ENCODE data around the gene CYP26C1.

DNA sequence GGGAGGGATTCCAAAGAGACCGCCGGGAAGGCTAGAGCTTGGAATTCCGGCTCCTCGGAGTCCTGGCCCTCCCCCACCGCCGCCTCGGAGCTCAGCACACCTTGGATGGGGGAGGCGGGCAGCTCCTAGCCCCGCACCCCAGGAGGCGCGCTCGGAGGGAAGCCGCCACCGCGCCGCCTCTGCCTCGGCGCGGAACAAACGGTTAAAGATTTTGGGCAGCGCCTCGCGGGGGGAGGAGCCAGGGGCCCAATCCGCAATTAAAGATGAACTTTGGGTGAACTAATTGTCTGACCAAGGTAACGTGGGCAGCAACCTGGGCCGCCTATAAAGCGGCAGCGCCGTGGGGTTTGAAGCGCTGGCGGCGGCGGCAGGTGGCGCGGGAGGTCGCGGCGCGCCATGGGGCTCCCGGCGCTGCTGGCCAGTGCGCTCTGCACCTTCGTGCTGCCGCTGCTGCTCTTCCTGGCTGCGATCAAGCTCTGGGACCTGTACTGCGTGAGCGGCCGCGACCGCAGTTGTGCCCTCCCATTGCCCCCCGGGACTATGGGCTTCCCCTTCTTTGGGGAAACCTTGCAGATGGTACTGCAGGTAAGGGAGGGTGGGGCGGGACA lies 13.0 kb downstream of the CYP26C1 start, which contains the start of gene CYP26A1:
- TF ChIP-seq, protein P1, sequence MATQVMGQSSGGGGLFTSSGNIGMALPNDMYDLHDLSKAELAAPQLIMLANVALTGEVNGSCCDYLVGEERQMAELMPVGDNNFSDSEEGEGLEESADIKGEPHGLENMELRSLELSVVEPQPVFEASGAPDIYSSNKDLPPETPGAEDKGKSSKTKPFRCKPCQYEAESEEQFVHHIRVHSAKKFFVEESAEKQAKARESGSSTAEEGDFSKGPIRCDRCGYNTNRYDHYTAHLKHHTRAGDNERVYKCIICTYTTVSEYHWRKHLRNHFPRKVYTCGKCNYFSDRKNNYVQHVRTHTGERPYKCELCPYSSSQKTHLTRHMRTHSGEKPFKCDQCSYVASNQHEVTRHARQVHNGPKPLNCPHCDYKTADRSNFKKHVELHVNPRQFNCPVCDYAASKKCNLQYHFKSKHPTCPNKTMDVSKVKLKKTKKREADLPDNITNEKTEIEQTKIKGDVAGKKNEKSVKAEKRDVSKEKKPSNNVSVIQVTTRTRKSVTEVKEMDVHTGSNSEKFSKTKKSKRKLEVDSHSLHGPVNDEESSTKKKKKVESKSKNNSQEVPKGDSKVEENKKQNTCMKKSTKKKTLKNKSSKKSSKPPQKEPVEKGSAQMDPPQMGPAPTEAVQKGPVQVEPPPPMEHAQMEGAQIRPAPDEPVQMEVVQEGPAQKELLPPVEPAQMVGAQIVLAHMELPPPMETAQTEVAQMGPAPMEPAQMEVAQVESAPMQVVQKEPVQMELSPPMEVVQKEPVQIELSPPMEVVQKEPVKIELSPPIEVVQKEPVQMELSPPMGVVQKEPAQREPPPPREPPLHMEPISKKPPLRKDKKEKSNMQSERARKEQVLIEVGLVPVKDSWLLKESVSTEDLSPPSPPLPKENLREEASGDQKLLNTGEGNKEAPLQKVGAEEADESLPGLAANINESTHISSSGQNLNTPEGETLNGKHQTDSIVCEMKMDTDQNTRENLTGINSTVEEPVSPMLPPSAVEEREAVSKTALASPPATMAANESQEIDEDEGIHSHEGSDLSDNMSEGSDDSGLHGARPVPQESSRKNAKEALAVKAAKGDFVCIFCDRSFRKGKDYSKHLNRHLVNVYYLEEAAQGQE (IDR thresholded peaks at IDR 0.05; ENCODE audit: borderline replicate concordance), result no peak
- TF ChIP-seq SMC3 (conservative IDR thresholded peaks at IDR 0.05; ENCODE audit: poor library complexity) (no peak), CTCF (IDR thresholded peaks at IDR 0.05; ENCODE audit: poor library complexity, severe bottlenecking) (no peak), EP300 (conservative IDR thresholded peaks at IDR 0.05; ENCODE audit: poor library complexity, severe bottlenecking) (no peak)

All from neural cell (in vitro differentiated cells).